ENCODE measurements around the gene BDH1. TPM values are rescaled to one million over a fixed set of nuclear protein-coding genes. Genes with fewer than 3 reads are reported as not detected.

BDH1 gene
- total RNA-seq, 6 donors from 2014 or later: 13.5 to 30.4 (median 23.0) TPM

DNA sequence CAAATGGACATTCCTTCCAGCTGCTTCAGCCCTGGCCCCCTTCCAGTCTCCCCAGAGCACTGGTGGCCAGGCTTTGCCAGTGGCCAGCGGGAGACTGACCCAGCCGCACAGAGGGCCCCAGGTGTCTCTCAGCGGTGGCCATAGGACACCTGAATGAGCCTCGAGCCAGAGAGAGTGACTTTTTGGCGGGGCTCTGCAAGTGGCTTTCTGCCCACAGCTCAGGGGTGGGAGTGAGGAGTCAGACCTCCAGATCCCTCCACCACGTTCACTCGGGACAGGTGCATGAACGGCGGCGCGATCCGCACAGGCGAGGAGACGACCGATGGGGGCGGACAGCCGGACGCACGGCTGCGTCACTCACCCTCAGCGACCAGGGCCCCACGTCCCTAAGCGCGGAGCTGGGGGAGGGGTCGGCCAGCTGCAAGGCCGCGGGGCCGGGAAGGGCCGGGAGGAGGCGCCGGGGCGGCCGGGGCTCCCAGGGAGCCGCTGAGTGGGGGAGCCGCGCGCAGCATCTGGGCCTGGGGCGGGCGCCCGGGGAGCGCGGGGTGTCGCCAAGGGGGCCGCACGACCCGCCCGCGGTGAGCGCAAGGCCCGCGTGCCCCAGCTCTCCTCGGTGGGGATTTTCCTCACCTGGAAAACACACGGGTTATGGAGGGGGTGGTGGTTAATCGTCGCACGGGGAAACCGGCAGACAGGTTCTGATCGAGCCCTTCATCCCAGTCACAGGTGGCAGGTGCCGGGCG is 57.1 kb downstream of the BDH1 start:
- Histone ChIP-seq H3K27me3 (no peaks in the 10 kb centered on the region), H3K27ac (no peak overlapping the region), H3K4me1 (peaks cover 0 to 7% (median 0%) of the 10 kb centered on the region in 4 donors), H3K36me3 (no peaks in the 10 kb centered on the region), H3K9me3 (no peaks in the 10 kb centered on the region), H3K4me3 (no peak overlapping the region)
- no peak for TF ChIP-seq POLR2A (IDR thresholded peaks at IDR 0.05)
- no peak for TF ChIP-seq POLR2AphosphoS5 (IDR thresholded peaks at IDR 0.05)
- TF ChIP-seq, protein P1, sequence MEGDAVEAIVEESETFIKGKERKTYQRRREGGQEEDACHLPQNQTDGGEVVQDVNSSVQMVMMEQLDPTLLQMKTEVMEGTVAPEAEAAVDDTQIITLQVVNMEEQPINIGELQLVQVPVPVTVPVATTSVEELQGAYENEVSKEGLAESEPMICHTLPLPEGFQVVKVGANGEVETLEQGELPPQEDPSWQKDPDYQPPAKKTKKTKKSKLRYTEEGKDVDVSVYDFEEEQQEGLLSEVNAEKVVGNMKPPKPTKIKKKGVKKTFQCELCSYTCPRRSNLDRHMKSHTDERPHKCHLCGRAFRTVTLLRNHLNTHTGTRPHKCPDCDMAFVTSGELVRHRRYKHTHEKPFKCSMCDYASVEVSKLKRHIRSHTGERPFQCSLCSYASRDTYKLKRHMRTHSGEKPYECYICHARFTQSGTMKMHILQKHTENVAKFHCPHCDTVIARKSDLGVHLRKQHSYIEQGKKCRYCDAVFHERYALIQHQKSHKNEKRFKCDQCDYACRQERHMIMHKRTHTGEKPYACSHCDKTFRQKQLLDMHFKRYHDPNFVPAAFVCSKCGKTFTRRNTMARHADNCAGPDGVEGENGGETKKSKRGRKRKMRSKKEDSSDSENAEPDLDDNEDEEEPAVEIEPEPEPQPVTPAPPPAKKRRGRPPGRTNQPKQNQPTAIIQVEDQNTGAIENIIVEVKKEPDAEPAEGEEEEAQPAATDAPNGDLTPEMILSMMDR (IDR thresholded peaks at IDR 0.05): no peak
- no peak for TF ChIP-seq EP300 (IDR thresholded peaks at IDR 0.05)
- 84 to 94% methylated on average over 41 to 58 of the region's 60 CpGs for WGBS, 2 donors
- DNase-seq (peak in 1 of 2 donors; percentile 82), ATAC-seq (ENCODE audit: low FRiP score in 2 of 2) (no peak)

GRCh38 chr3:197496746-197497125 is 59.0 kb downstream of the BDH1 start:
- H3K9me3 ChIP-seq: no peaks in the 10 kb centered on the region
- ATAC-seq (ENCODE audit: low FRiP score in 2 of 2) (no peak), DNase-seq (no peak)
- peaks cover 0 to 4% (median 0%) of the 10 kb centered on the region in 4 donors for H3K4me1 ChIP-seq
- no peaks in the 10 kb centered on the region for H3K36me3 ChIP-seq
- TF ChIP-seq, protein P1 (IDR thresholded peaks at IDR 0.05): no peak
- TF ChIP-seq POLR2AphosphoS5 (IDR thresholded peaks at IDR 0.05): no peak
- no peak for TF ChIP-seq EP300 (IDR thresholded peaks at IDR 0.05)
- TF ChIP-seq POLR2A (IDR thresholded peaks at IDR 0.05): no peak
- H3K4me3 ChIP-seq: no peak overlapping the region
- 89% methylated on average over 1 of the region's 1 CpG for WGBS, 2 donors
- no peak overlapping the region for H3K27ac ChIP-seq
- H3K27me3 ChIP-seq: no peaks in the 10 kb centered on the region

DNA sequence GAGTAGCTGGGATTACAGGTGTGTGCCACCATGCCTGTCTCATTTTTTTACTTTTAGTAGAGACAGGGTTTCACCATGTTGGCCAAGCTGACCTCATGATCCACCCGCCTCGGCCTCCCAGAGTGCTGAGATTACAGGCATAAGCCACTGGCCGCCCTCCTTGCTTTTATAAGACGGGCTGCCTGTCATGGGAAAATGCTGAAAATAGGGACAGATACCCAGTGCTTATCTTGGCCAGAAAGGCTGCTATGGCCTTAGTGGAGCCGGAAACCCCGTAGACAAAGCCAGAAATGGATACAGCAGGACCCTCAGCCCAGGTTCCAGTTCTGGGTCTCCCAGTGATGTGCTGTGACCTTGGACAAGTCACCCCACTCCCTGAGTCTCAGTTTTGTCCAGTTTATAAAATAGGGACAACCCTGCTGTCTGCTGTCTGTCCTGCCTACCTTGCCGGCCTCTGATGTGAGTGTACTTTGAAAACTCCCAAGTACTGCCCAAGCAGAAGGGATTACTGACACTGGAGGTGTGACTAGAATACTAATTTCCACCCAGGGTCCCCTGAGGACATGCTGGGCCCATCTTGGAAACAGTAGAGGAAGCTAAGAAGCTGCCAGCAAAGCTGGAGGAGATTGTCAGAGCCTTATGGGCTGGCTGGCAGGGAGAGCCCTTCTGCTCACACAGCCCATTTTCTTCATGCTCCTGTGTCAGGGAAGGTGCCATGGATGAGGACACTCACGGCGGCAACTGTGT is 59.6 kb downstream of the BDH1 start:
- WGBS, 2 donors: 91 to 92% methylated on average over 7 to 9 of the region's 9 CpGs
- Histone ChIP-seq H3K36me3 (no peaks in the 10 kb centered on the region), H3K9me3 (no peaks in the 10 kb centered on the region), H3K27me3 (no peaks in the 10 kb centered on the region), H3K4me3 (no peak overlapping the region), H3K4me1 (no peaks in the 10 kb centered on the region), H3K27ac (no peak overlapping the region)
- TF ChIP-seq, protein P1 (IDR thresholded peaks at IDR 0.05): no peak
- no peak for TF ChIP-seq POLR2A (IDR thresholded peaks at IDR 0.05)
- TF ChIP-seq EP300 (IDR thresholded peaks at IDR 0.05): no peak
- no peak for TF ChIP-seq POLR2AphosphoS5 (IDR thresholded peaks at IDR 0.05)
- ATAC-seq (ENCODE audit: low FRiP score in 2 of 2): no peak
- no peak for DNase-seq

- H3K4me3 ChIP-seq: no peak overlapping the region
- DNase-seq (no peak), ATAC-seq (ENCODE audit: low FRiP score in 2 of 2) (no peak)
- H3K4me1 ChIP-seq: no peaks in the 10 kb centered on the region
- WGBS, 2 donors: 90 to 95% methylated on average over 5 of the region's 5 CpGs
- no peak overlapping the region for H3K27ac ChIP-seq
- H3K27me3 ChIP-seq: no peaks in the 10 kb centered on the region
- H3K36me3 ChIP-seq: no peaks in the 10 kb centered on the region
- H3K9me3 ChIP-seq: no peaks in the 10 kb centered on the region
- TF ChIP-seq EP300 (IDR thresholded peaks at IDR 0.05) (no peak), POLR2A (IDR thresholded peaks at IDR 0.05) (no peak), POLR2AphosphoS5 (IDR thresholded peaks at IDR 0.05) (no peak)
- TF ChIP-seq, protein P1 (IDR thresholded peaks at IDR 0.05): no peak
Observed at GRCh38 chr3:197495499-197495898, 60.3 kb downstream of the BDH1 start.

Measured in upper lobe of left lung (tissue), 6 donors.